Activated CD8-positive, alpha-beta T cell treated with anti-CD3 and anti-CD28 coated beads for 36 hours (primary cell): Measurements from ENCODE around the gene ATP2B2. TPM values are rescaled to one million over a fixed set of nuclear protein-coding genes. Genes with fewer than 3 reads are reported as not detected.

Experiments used
- ATAC-seq: fragments of 200-7000 bp; cut with Tn5 transposase; one replicate; pipeline ENCODE4 v1.10.0; 2021; ENCODE audit warnings: mild to moderate bottlenecking, moderate library complexity
- CTCF ChIA-PET: fragments of 350-600 bp; sonication (Branson Sonifier 250); formaldehyde crosslinking; loops from one replicate; lab custom pipeline; 2021; ENCODE audit warnings: antibody characterized with exemption; lab: Charles Lee
- POLR2A ChIA-PET: fragments of 350-600 bp; sonication (Branson Sonifier 250); formaldehyde crosslinking; loops from one replicate; lab custom pipeline; 2021; ENCODE audit warnings: antibody characterized with exemption; lab: Charles Lee
- DNase-seq: peaks from one replicate; pipeline ENCODE4 v3.0.0-alpha.2; 2020
- H3K27ac Mint-ChIP-seq: one replicate; pipeline ENCODE4 v1.8.0; 2021; ENCODE audit warnings: mild to moderate bottlenecking, mixed read lengths
- H3K27me3 Mint-ChIP-seq: one replicate; pipeline ENCODE4 v1.8.0; 2021; ENCODE audit warnings: mixed read lengths
- H3K36me3 Mint-ChIP-seq: one replicate; pipeline ENCODE4 v1.8.0; 2021; ENCODE audit warnings: low read depth, mixed read lengths
- H3K4me1 Mint-ChIP-seq: one replicate; pipeline ENCODE4 v1.8.0; 2021; ENCODE audit warnings: low read depth, mixed read lengths
- H3K4me3 Mint-ChIP-seq: one replicate; pipeline ENCODE4 v1.8.0; 2021; ENCODE audit warnings: mild to moderate bottlenecking, moderate library complexity, mixed read lengths
- H3K9me3 Mint-ChIP-seq: one replicate; pipeline ENCODE4 v1.8.0; 2021; ENCODE audit warnings: mixed read lengths
- intact Hi-C: fragments of 100-400 bp; cut with micrococcal nuclease; formaldehyde crosslinking; loops from one replicate; pipeline ENCODE4 v1.10.0; 2022
- total RNA-seq, 2 experiments: library from RNA; stranded (reverse); gene quantifications; one replicate each; pipeline ENCODE4 v1.2.3, GENCODE V29; 2021
- TF ChIP-seq, protein P1 (sequence below): fragments of 200-600 bp; IDR thresholded peaks from one replicate; pipeline ENCODE4 v1.8.0; 2022; ENCODE audit warnings: antibody characterized with exemption, mild to moderate bottlenecking

ATP2B2 gene
- total RNA-seq, 2 experiments from 2014 or later = not detected

GRCh38 chr3:10330319-10330718 lies 175.1 kb downstream of the ATP2B2 start:
- H3K4me1 Mint-ChIP-seq = peaks cover 13% of the 10 kb centered on the region
- CTCF ChIA-PET = interaction anchor here (1.0 to 1.5 kb wide), 2 partner anchors 8 to 235 kb away, joined by 4 to 5 read pairs; no protein-coding TSS in a partner anchor

GRCh38 chr3:10329495-10330015 lies 175.8 kb downstream of the ATP2B2 start:
- H3K27me3 Mint-ChIP-seq = peaks cover 16% of the 10 kb centered on the region
- TF ChIP-seq, protein P1, sequence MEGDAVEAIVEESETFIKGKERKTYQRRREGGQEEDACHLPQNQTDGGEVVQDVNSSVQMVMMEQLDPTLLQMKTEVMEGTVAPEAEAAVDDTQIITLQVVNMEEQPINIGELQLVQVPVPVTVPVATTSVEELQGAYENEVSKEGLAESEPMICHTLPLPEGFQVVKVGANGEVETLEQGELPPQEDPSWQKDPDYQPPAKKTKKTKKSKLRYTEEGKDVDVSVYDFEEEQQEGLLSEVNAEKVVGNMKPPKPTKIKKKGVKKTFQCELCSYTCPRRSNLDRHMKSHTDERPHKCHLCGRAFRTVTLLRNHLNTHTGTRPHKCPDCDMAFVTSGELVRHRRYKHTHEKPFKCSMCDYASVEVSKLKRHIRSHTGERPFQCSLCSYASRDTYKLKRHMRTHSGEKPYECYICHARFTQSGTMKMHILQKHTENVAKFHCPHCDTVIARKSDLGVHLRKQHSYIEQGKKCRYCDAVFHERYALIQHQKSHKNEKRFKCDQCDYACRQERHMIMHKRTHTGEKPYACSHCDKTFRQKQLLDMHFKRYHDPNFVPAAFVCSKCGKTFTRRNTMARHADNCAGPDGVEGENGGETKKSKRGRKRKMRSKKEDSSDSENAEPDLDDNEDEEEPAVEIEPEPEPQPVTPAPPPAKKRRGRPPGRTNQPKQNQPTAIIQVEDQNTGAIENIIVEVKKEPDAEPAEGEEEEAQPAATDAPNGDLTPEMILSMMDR = no peak
- ATAC-seq = no peak

More at GRCh38 chr3:10330319-10330718, 175.1 kb downstream of the ATP2B2 start:
- Mint-ChIP-seq H3K36me3 (no peaks in the 10 kb centered on the region), H3K4me3 (no peak overlapping the region), H3K9me3 (no peaks in the 10 kb centered on the region), H3K27me3 (peaks cover 16% of the 10 kb centered on the region), H3K27ac (no peak overlapping the region)
- intact Hi-C loops = no loop called here
- DNase-seq (no peak), ATAC-seq (no peak)
- TF ChIP-seq, protein P1 = no peak
- POLR2A ChIA-PET = interaction anchor here (1.0 kb wide), 1 partner anchor 36 kb away, joined by 3 read pairs; no protein-coding TSS in a partner anchor

DNA sequence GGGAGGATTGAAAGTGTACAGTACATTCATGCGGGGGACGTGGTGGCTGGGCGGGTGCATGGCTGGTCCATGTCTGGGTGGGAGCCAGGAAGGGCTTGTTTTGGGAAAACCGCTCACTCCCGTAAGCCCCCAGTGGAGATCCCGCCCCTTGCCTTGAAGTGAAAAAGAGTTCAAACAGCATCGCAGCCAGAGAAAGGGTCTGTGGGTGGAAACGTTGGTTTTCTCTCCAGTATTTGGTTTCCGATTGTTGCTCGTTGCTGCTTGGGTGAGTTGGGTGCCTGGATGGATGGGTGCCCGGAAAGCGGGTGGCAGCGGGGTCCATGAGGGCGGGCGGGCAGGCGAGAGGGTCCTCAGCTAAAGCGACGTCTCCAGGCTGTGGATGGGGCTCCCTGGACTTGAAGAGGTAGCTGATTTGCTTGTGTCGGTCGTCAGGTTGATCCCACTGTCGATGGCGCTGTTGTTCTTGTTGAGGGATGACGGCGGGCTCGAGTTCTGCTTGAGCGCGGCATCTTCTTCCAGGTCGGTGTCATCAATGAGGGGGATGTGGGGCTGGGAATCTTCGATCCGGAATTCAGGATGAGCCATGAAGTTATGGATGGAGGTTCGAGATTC lies 176.8 kb downstream of the ATP2B2 start:
- Mint-ChIP-seq H3K27me3 (peaks cover 16% of the 10 kb centered on the region), H3K27ac (no peak overlapping the region), H3K4me3 (no peak overlapping the region), H3K4me1 (peaks cover 13% of the 10 kb centered on the region), H3K9me3 (no peaks in the 10 kb centered on the region), H3K36me3 (no peaks in the 10 kb centered on the region)
- TF ChIP-seq, protein P1 = no peak
- ATAC-seq (no peak), DNase-seq (no peak)
- intact Hi-C loops = no loop called here
- ChIA-PET POLR2A (interaction anchor here (0.6 kb wide), 1 partner anchor 35 kb away, joined by 4 read pairs; no protein-coding TSS in a partner anchor), CTCF (no interaction called here)

More at GRCh38 chr3:10329495-10330015, 175.8 kb downstream of the ATP2B2 start:
- no peak overlapping the region for H3K27ac Mint-ChIP-seq
- intact Hi-C loops = no loop called here
- H3K4me1 Mint-ChIP-seq = peaks cover 13% of the 10 kb centered on the region
- CTCF ChIA-PET = interaction anchor here (1.0 kb wide), 1 partner anchor 234 kb away, joined by 4 read pairs; no protein-coding TSS in a partner anchor
- H3K9me3 Mint-ChIP-seq = no peaks in the 10 kb centered on the region
- DNase-seq = no peak
- POLR2A ChIA-PET = interaction anchor here (1.0 kb wide), 1 partner anchor 37 kb away, joined by 3 read pairs; no protein-coding TSS in a partner anchor
- no peak overlapping the region for H3K4me3 Mint-ChIP-seq
- H3K36me3 Mint-ChIP-seq = no peaks in the 10 kb centered on the region

GRCh38 chr3:10327592-10327991 lies 177.8 kb downstream of the ATP2B2 start:
- no peaks in the 10 kb centered on the region for H3K9me3 Mint-ChIP-seq
- H3K27ac Mint-ChIP-seq = no peak overlapping the region
- ChIA-PET CTCF (no interaction called here), POLR2A (no interaction called here)
- ATAC-seq (no peak), DNase-seq (no peak)
- peaks cover 4% of the 10 kb centered on the region for H3K4me1 Mint-ChIP-seq
- H3K27me3 Mint-ChIP-seq = peaks cover 16% of the 10 kb centered on the region
- intact Hi-C loops = no loop called here
- no peaks in the 10 kb centered on the region for H3K36me3 Mint-ChIP-seq
- H3K4me3 Mint-ChIP-seq = no peak overlapping the region
- TF ChIP-seq, protein P1 = no peak

DNA sequence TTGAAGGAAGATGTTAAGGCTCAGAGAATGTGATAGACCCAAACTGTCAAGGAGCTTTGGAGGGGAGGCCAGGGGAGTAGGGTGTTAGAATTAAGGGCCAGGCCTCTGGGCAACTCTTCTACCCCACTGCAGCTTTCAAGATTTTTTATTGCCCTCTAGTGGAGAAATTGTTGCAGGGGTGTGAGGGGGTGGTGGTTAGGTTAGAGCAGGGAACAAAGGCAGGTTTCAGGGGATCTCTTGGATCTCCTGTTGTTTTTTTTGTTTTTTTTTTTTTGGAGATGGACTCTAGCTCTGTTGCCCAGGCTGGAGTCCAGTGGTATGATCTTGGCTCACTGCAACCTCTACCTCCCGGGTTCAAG lies 183.1 kb downstream of the ATP2B2 start:
- ChIA-PET POLR2A (interaction anchor here (0.7 to 2.7 kb wide), 2 partner anchors 15 to 35 kb away, joined by 4 to 11 read pairs; no protein-coding TSS in a partner anchor), CTCF (interaction anchor here (0.6 to 3.3 kb wide), 12 partner anchors 8 to 416 kb away, joined by 3 to 14 read pairs (median 4); partner anchors contain the start of gene BRK1)
- ATAC-seq = peak; percentile 38
- Mint-ChIP-seq H3K36me3 (peaks cover 4% of the 10 kb centered on the region), H3K4me3 (no peak overlapping the region), H3K4me1 (peaks cover 18% of the 10 kb centered on the region), H3K9me3 (no peaks in the 10 kb centered on the region), H3K27me3 (peaks cover 2% of the 10 kb centered on the region), H3K27ac (peak overlapping the region; percentile 13)
- intact Hi-C loops = no loop called here
- peak; percentile 40 for DNase-seq
- TF ChIP-seq, protein P1 = peak; percentile 62
